RCC 7860 (cell line): ENCODE measurements around the gene SLC4A1AP.
"Not testable (repeated sequence)": the region's sequence is repeated elsewhere in the genome, so short reads cannot be mapped to it uniquely, and the experiment has no call there.

ENCODE experiments used
- DNase-seq: peaks from one replicate; pipeline ENCODE4 v3.0.0-alpha.2; 2015; ENCODE audit warnings: low spot score
- FAIRE-seq: peaks from 2 replicates; lab custom pipeline; 2012; peaks lifted over from hg19 to GRCh38; lab: Jason Lieb, UNC

Gene SLC4A1AP

GRCh38 chr2:27663285-27664153 lies at the start of gene SLC4A1AP, which contains the start of gene SUPT7L:
Gene SLC4A1AP, plus strand, starts transcription at chr2:27663889. Its CDS starts 26 bp downstream, at chr2:27663915.
Gene SUPT7L, minus strand, starts transcription at chr2:27663614. Its CDS starts 1,422 bp downstream, at chr2:27662192.
- FAIRE-seq (no peak), DNase-seq (peak; percentile 66)

GRCh38 chr2:27613985-27614384 lies 49.7 kb upstream of the SLC4A1AP start:
- no peak for FAIRE-seq
- no peak for DNase-seq

- no peak for FAIRE-seq
- DNase-seq, result no peak
Observed at GRCh38 chr2:27615316-27615715, 48.4 kb upstream of the SLC4A1AP start.

GRCh38 chr2:27621524-27621923 lies 42.2 kb upstream of the SLC4A1AP start:
- no peak for FAIRE-seq
- no peak for DNase-seq

GRCh38 chr2:27622921-27623384 lies 40.7 kb upstream of the SLC4A1AP start:
- FAIRE-seq (peak; percentile 61), DNase-seq (peak; percentile 89)

GRCh38 chr2:27624943-27625342 lies 38.7 kb upstream of the SLC4A1AP start:
- FAIRE-seq, result no peak

GRCh38 chr2:27626323-27626722 lies 37.4 kb upstream of the SLC4A1AP start:
- not testable (repeated sequence) for DNase-seq, FAIRE-seq

More at GRCh38 chr2:27624943-27625342, 38.7 kb upstream of the SLC4A1AP start:
- no peak for DNase-seq

GRCh38 chr2:27626921-27627320 lies 36.8 kb upstream of the SLC4A1AP start:
- not testable (repeated sequence) for FAIRE-seq, DNase-seq

GRCh38 chr2:27627963-27628766 lies 35.5 kb upstream of the SLC4A1AP start:
- peak; percentile 98 for DNase-seq
- peak; percentile 84 for FAIRE-seq

- peak; percentile 94 for DNase-seq
- peak; percentile 65 for FAIRE-seq
Observed at GRCh38 chr2:27628767-27629709, 34.7 kb upstream of the SLC4A1AP start, which contains the start of the genes CCDC121 and GPN1. Gene CCDC121, minus strand, starts transcription at chr2:27629012. Its CDS starts 1,213 bp downstream, at chr2:27627799. Gene GPN1, plus strand, starts transcription at chr2:27629050. Its CDS starts 9 bp downstream, at chr2:27629059.

- not testable (repeated sequence) for DNase-seq, FAIRE-seq
Observed at GRCh38 chr2:27630257-27630656, 33.4 kb upstream of the SLC4A1AP start.

GRCh38 chr2:27634291-27634690 lies 29.4 kb upstream of the SLC4A1AP start:
- FAIRE-seq (no peak), DNase-seq (no peak)

- DNase-seq (no peak), FAIRE-seq (no peak)
Observed at GRCh38 chr2:27636766-27637165, 26.9 kb upstream of the SLC4A1AP start.

GRCh38 chr2:27638037-27638637 lies 25.6 kb upstream of the SLC4A1AP start:
- FAIRE-seq (peak; percentile 92), DNase-seq (peak; percentile 89)

- peak; percentile 60 for FAIRE-seq
- DNase-seq, result peak; percentile 68
Observed at GRCh38 chr2:27638709-27639108, 25.0 kb upstream of the SLC4A1AP start.

GRCh38 chr2:27640722-27641245 lies 22.9 kb upstream of the SLC4A1AP start:
- DNase-seq, result peak; percentile 46
- no peak for FAIRE-seq

GRCh38 chr2:27645197-27645596 lies 18.5 kb upstream of the SLC4A1AP start:
- DNase-seq, result no peak
- no peak for FAIRE-seq

GRCh38 chr2:27647289-27647688 lies 16.4 kb upstream of the SLC4A1AP start:
- no peak for FAIRE-seq

GRCh38 chr2:27647737-27648136 lies 16.0 kb upstream of the SLC4A1AP start:
- no peak for FAIRE-seq
- no peak for DNase-seq

More at GRCh38 chr2:27647289-27647688, 16.4 kb upstream of the SLC4A1AP start:
- DNase-seq, result no peak
